Esophagus squamous epithelium (tissue), 5 donors: Measurements from ENCODE around the gene SCN2B. TPM values are rescaled to one million over a fixed set of nuclear protein-coding genes. Genes with fewer than 3 reads are reported as not detected.

Experiments
- DNase-seq: peaks from one replicate; lab custom pipeline; 2025; lab: John Stamatoyannopoulos, UW
- H3K27ac ChIP-seq, 4 donors: fragments of 200-600 bp; sonication (generic); one replicate each; pipeline ENCODE4 v1.5.1; 2016 to 2019; ENCODE audit warnings: mild to moderate bottlenecking in 1 of 4
- H3K27me3 ChIP-seq, 4 donors: fragments of 200-600 bp; sonication (generic); 1 replicate in 3 of 4; 2 replicates in 1 of 4; pipeline versions ENCODE4 v1.5.1 to v1.6.0; 2017 to 2021; ENCODE audit warnings: antibody characterized with exemption in 1 of 4
- H3K36me3 ChIP-seq, 3 donors: fragments of 200-600 bp; sonication (generic); one replicate each; pipeline ENCODE4 v1.5.1; 2016 to 2019
- H3K4me1 ChIP-seq, 3 donors: fragments of 200-600 bp; sonication (generic); one replicate each; pipeline ENCODE4 v1.5.1; 2017 to 2019
- H3K4me3 ChIP-seq, 4 donors: fragments of 200-600 bp; sonication (generic); 1 replicate in 3 of 4; 2 replicates in 1 of 4; pipeline ENCODE4 v1.5.1; 2016 to 2019; ENCODE audit warnings: mild to moderate bottlenecking in 2 of 4, moderate library complexity in 1 of 4
- H3K9me3 ChIP-seq, 3 donors: fragments of 200-600 bp; sonication (generic); one replicate each; pipeline ENCODE4 v1.5.1; 2016 to 2019
- POLR2A ChIP-seq, 4 donors: fragments of 450-650 bp; IDR thresholded peaks; one replicate each; pipeline ENCODE4 v1.6.1; 2017; ENCODE audit warnings: antibody characterized with exemption in 4 of 4, mild to moderate bottlenecking in 4 of 4, moderate library complexity in 3 of 4
- WGBS, 2 donors: methylation state at CpG; one replicate each; pipeline ENCODE4 v1.1.5; 2018; 5-methylcytosine and 5-hydroxymethylcytosine counted together
- intact Hi-C: fragments of 100-400 bp; cut with DNase I; formaldehyde crosslinking; loops from one replicate; pipeline ENCODE4 v1.15.0; 2022
- total RNA-seq, 4 donors: library from RNA; depleted of rRNA; stranded (reverse); fragments of >200 nt; gene quantifications; one replicate each; pipeline ENCODE4 v1.1.0, GENCODE V29; 2016
- TF ChIP-seq, protein P1 (sequence below), 6 experiments: fragments of 450-650 bp in 4 of 6; fragments of 200-600 bp in 2 of 6; sonication (generic) in 2 of 6; IDR thresholded peaks; one replicate each; pipeline ENCODE4 v1.5.1; 2016 to 2019; ENCODE audit warnings: antibody characterized with exemption in 6 of 6, mild to moderate bottlenecking in 4 of 6, moderate library complexity in 4 of 6
- donor health status: DM: yes; HTN: yes; CAD: no.

Gene SCN2B
- total RNA-seq, 4 donors from 2014 or later = 0.38 to 1.1 TPM; not detected in 2

DNA sequence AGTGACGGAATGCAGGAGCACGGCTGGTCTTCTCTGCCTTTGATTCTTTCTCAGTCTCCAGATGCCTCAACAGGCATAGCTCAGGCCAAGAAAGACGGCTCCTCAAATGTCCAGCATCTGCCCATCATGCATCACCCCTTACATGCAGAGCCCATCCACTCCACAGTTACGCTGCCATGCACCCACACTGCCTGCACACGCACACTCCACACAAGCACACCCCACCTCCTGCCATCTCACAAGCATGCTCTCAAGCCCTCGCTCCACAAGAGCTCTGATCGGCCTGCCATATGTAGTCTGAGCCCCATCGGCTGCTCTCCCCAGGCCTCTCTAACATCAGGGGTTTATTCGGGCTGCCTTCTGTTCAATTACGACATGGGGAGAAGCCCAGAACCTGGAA lies 42.6 kb downstream of the SCN2B start:
- DNase-seq = no peak
- intact Hi-C loops = no loop called here

DNA sequence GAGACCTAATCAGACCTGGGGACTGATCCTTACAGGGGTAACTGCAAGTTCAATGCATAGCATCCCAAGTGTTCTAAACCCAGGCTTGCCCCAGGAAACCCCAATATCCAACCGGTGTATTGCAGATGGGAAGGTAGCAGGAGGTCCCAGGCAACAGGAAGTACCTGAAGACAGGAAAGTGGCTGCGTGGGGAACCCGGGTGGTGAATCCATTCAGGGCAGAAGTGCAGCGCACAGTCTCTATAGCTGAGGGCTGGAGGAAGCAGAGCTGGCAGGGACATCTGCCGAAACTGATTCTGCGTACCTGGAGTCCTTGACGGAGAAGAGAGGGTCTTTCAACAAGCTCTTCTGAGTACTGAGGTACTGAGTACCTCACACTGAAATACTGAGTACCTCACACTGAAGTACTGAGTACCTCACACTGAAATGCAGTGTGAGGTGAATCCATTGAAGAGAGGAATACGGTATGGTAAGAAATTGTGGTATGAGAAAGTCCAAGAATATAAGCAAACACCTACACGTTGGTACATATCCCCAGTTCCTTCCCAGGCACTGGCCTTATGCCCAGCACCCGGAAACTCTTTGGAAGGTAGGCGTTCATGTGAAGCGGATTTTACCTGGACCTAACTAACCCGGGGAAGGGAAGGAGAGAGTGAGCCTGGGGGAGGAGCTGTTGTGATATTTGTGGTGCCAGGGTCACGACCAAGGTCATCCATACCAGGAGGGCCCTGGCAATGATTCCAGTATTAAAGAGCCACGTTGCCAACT lies 43.9 kb downstream of the SCN2B start:
- H3K27me3 ChIP-seq = peaks cover 0 to 19% (median 0%) of the 10 kb centered on the region in 4 donors
- H3K4me1 ChIP-seq = peaks cover 0 to 42% (median 4%) of the 10 kb centered on the region in 3 donors
- no peaks in the 10 kb centered on the region for H3K36me3 ChIP-seq
- intact Hi-C loops = no loop called here
- no peaks in the 10 kb centered on the region for H3K9me3 ChIP-seq
- TF ChIP-seq POLR2A (IDR thresholded peaks at IDR 0.05) = no peak
- TF ChIP-seq, protein P1, sequence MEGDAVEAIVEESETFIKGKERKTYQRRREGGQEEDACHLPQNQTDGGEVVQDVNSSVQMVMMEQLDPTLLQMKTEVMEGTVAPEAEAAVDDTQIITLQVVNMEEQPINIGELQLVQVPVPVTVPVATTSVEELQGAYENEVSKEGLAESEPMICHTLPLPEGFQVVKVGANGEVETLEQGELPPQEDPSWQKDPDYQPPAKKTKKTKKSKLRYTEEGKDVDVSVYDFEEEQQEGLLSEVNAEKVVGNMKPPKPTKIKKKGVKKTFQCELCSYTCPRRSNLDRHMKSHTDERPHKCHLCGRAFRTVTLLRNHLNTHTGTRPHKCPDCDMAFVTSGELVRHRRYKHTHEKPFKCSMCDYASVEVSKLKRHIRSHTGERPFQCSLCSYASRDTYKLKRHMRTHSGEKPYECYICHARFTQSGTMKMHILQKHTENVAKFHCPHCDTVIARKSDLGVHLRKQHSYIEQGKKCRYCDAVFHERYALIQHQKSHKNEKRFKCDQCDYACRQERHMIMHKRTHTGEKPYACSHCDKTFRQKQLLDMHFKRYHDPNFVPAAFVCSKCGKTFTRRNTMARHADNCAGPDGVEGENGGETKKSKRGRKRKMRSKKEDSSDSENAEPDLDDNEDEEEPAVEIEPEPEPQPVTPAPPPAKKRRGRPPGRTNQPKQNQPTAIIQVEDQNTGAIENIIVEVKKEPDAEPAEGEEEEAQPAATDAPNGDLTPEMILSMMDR (IDR thresholded peaks at IDR 0.05) = no peak
- peak overlapping the region in 3 of 4 donors; percentile 10 to 25 (median 17) for H3K27ac ChIP-seq
- DNase-seq = no peak
- 38 to 61% methylated on average over 13 of the region's 15 CpGs for WGBS, 2 donors
- H3K4me3 ChIP-seq = no peak overlapping the region

More for the DNA sequence above, 42.6 kb downstream of the SCN2B start:
- H3K27ac ChIP-seq = no peak overlapping the region
- 93 to 94% methylated on average over 9 of the region's 10 CpGs for WGBS, 2 donors
- peaks cover 0 to 38% (median 4%) of the 10 kb centered on the region in 3 donors for H3K4me1 ChIP-seq
- H3K9me3 ChIP-seq = no peaks in the 10 kb centered on the region
- TF ChIP-seq POLR2A (IDR thresholded peaks at IDR 0.05) = no peak
- TF ChIP-seq, protein P1 (IDR thresholded peaks at IDR 0.05) = no peak
- no peaks in the 10 kb centered on the region for H3K36me3 ChIP-seq
- peaks cover 0 to 32% (median 0%) of the 10 kb centered on the region in 4 donors for H3K27me3 ChIP-seq
- no peak overlapping the region for H3K4me3 ChIP-seq

DNA sequence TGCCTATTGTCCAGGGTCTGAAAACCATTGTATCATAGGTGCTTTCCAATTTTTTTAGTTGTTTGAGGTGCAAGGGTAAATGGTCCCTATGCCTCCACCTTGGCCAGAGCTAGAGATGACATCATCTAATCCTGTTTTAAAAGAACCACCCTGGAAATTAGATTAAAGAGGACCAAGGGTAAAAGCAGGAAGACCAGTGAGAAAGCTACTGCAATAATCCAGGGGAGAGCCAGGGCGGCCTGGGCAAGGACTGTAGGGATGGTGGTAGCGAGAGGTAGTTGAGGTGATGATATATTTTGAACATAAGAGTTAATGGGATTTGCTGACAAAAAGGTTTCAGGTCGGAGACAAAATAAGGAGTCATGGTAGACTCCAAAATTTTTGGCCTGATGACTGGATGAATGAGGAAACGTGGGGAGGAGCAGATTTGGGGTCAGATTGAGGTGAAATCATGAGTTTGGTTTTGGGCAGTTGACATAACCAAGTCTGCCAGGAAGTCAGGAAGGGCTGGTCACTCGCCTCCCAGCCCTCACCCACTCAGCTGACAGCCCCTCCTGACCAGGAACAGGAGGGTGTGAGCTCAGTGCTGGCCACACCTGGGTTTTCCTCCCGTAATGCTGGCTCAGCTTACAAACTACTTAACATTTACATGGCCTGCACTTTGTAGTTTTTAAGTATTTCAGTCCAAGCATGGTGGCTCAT lies 46.8 kb downstream of the SCN2B start:
- TF ChIP-seq, protein P1 (IDR thresholded peaks at IDR 0.05) = no peak
- TF ChIP-seq POLR2A (IDR thresholded peaks at IDR 0.05) = no peak
- Histone ChIP-seq H3K27ac (peak overlapping the region; percentile 0 to 56 (median 22)), H3K9me3 (no peaks in the 10 kb centered on the region), H3K4me1 (peaks cover 0 to 42% (median 4%) of the 10 kb centered on the region in 3 donors), H3K4me3 (no peak overlapping the region), H3K36me3 (peaks cover 0 to 18% (median 0%) of the 10 kb centered on the region in 3 donors), H3K27me3 (no peaks in the 10 kb centered on the region)
- DNase-seq = no peak
- 52 to 66% methylated on average over 6 of the region's 6 CpGs for WGBS, 2 donors
- intact Hi-C loops = no loop called here

DNA sequence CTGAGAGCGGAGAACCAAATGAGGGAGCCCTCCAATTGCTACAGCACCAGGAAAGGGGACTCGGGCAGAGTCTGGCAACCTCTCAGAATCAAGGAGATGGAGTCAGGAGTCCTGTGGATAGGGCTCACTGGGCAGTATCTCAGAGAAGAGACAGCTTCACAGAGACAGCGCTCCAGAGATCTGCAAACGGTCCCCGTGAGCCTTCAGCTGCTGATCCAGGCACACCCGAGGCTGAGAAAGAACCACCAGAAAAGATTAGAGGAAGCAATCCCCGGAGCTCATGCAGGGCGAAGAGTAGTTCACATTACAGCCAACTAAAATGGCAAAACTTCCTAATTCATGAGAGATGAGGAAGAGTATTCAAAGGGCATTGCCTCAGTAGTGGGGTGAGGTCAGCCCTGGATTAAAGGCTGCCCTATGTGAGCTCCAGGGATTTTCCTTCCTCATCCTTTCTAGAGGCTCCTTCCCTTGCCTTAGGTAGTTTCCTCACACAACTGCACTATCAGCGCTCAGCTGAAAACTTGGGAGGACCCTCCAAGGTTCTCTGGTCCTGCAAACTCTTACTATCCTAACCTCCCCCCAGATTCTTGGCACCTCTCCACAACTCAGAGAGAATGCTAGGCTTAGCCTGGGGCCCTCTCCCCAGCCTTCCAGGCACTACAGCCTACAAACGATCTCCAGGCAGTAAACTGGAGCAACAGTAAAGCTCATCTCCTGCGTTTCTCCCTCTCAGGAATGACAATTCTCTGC lies 47.5 kb downstream of the SCN2B start:
- WGBS, 2 donors = 58 to 61% methylated on average over 11 of the region's 11 CpGs
- H3K4me1 ChIP-seq = peaks cover 0 to 42% (median 4%) of the 10 kb centered on the region in 3 donors
- H3K27ac ChIP-seq = peak overlapping the region; percentile 0 to 56 (median 20)
- no peak for DNase-seq
- no peaks in the 10 kb centered on the region for H3K27me3 ChIP-seq
- no peaks in the 10 kb centered on the region for H3K9me3 ChIP-seq
- H3K36me3 ChIP-seq = peaks cover 0 to 22% (median 0%) of the 10 kb centered on the region in 3 donors
- intact Hi-C loops = no loop called here
- no peak for TF ChIP-seq POLR2A (IDR thresholded peaks at IDR 0.05)
- TF ChIP-seq, protein P1 (IDR thresholded peaks at IDR 0.05) = no peak
- no peak overlapping the region for H3K4me3 ChIP-seq
